Transverse colon (tissue), 4 donors: ENCODE measurements around the gene C16orf95. TPM values are rescaled to one million over a fixed set of nuclear protein-coding genes. Genes with fewer than 3 reads are reported as not detected.

Experiments
- DNase-seq: peaks from one replicate; pipeline ENCODE4 v3.0.0-alpha.2; 2019
- H3K27ac ChIP-seq, 4 donors: fragments of 200-600 bp; sonication (generic); 2 replicates each; pipeline ENCODE4 v1.5.1; 2016 to 2018; ENCODE audit warnings: inconsistent platforms in 4 of 4
- H3K27me3 ChIP-seq: fragments of 200-600 bp; sonication (generic); 2 replicates; pipeline ENCODE4 v1.5.1; 2017; ENCODE audit warnings: inconsistent platforms
- H3K36me3 ChIP-seq, 4 donors: fragments of 200-600 bp; sonication (generic); 2 replicates each; pipeline ENCODE4 v1.5.1; 2017 to 2019; ENCODE audit warnings: inconsistent platforms in 4 of 4
- H3K4me1 ChIP-seq, 4 donors: fragments of 200-600 bp; sonication (generic); 2 replicates each; pipeline ENCODE4 v1.5.1; 2017 to 2020; ENCODE audit warnings: inconsistent platforms in 4 of 4
- H3K4me3 ChIP-seq, 4 donors: fragments of 200-600 bp; sonication (generic); 1 replicate in 1 of 4; 2 replicates in 3 of 4; pipeline versions ENCODE4 v1.5.1 to v1.6.1; 2017 to 2019; ENCODE audit warnings: inconsistent platforms in 4 of 4
- H3K9me3 ChIP-seq, 2 donors: fragments of 200-600 bp; sonication (generic); 2 replicates each; pipeline ENCODE4 v1.5.1; 2017 to 2019; ENCODE audit warnings: inconsistent platforms in 2 of 2
- EP300 ChIP-seq: sonication (generic); formaldehyde crosslinking; IDR thresholded peaks from one replicate; pipeline ENCODE4 v1.6.1; 2017; ENCODE audit warnings: antibody characterized with exemption, low read depth
- POLR2A ChIP-seq: fragments of 450-650 bp; IDR thresholded peaks from one replicate; pipeline ENCODE4 v1.6.1; 2016; ENCODE audit warnings: antibody characterized with exemption, mild to moderate bottlenecking, moderate library complexity
- POLR2AphosphoS5 ChIP-seq, 3 donors: sonication (generic); formaldehyde crosslinking; IDR thresholded peaks; one replicate each; pipeline ENCODE4 v1.6.1; 2016; ENCODE audit warnings: antibody characterized with exemption in 3 of 3
- WGBS, 2 donors: methylation state at CpG; one replicate each; pipeline ENCODE4 v1.1.5; 2018; ENCODE audit warnings: low coverage in 1 of 2; 5-methylcytosine and 5-hydroxymethylcytosine counted together
- in situ Hi-C, 4 donors: fragments of 200-750 bp; cut with MboI; loops; one replicate each; pipeline versions ENCODE4 v1.15.0 to v1.15.1; 2017; ENCODE audit warnings: low sequenced_read_pairs in 3 of 4, low pct_ligation_motif_present in 1 of 4, low pct_unique_long_range_greater_than_20kb in 1 of 4
- intact Hi-C: fragments of 100-400 bp; cut with DNase I; formaldehyde crosslinking; loops from one replicate; pipeline ENCODE4 v1.15.1; 2023; ENCODE audit warnings: low total_unique reads
- total RNA-seq, 4 donors: library from RNA; depleted of rRNA; stranded (reverse); fragments of >200 nt; gene quantifications; one replicate each; pipeline ENCODE4 v1.1.0, GENCODE V29; 2016
- TF ChIP-seq, protein P1 (sequence below), 5 experiments: fragments of 200-600 bp in 3 of 5; fragments of 450-650 bp in 2 of 5; sonication (generic) in 3 of 5; IDR thresholded peaks; 1 replicate in 2 of 5; 2 replicates in 3 of 5; pipeline ENCODE4 v1.5.1; 2016 to 2017; ENCODE audit warnings: antibody characterized with exemption in 5 of 5, inconsistent platforms in 3 of 5, mild to moderate bottlenecking in 2 of 5, moderate library complexity in 1 of 5

C16orf95 gene
- total RNA-seq, 4 donors from 2014 or later, result 1.1 to 2.3 TPM; not detected in 2

DNA sequence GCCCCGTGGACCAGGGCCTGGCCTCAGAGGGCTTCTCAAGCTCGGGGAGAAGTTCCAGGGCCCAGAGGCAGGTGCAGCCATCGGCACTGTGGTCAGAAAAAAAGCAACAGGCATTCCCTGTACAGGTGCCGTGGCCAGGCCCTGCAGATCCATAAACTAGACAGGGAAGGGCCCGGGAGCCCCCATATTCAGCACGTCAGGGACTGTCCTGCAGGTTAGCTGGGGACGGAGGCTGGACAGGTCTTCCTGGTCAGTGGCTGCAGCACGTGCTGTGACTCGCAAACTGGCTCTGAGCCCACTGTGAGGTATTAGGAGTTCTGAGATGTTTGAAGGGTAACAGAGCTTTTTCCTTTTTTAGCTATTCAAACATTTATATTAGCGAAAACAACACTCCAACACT, 15.0 kb upstream of the C16orf95 start:
- Histone ChIP-seq H3K27ac (no peak overlapping the region), H3K4me1 (no peaks in the 10 kb centered on the region), H3K9me3 (no peaks in the 10 kb centered on the region), H3K4me3 (no peak overlapping the region), H3K36me3 (peaks cover 0 to 40% (median 18%) of the 10 kb centered on the region in 4 donors), H3K27me3 (no peaks in the 10 kb centered on the region)
- intact Hi-C loops (no loop called here), in situ Hi-C loops (no loop called here)
- no peak for DNase-seq
- 88% methylated on average over 10 of the region's 10 CpGs; no CpG with 5 or more reads in 1 of the 2 donors for WGBS, 2 donors
- TF ChIP-seq POLR2A (no peak), EP300 (no peak), POLR2AphosphoS5 (IDR thresholded peaks at IDR 0.05) (no peak)
- TF ChIP-seq, protein P1, sequence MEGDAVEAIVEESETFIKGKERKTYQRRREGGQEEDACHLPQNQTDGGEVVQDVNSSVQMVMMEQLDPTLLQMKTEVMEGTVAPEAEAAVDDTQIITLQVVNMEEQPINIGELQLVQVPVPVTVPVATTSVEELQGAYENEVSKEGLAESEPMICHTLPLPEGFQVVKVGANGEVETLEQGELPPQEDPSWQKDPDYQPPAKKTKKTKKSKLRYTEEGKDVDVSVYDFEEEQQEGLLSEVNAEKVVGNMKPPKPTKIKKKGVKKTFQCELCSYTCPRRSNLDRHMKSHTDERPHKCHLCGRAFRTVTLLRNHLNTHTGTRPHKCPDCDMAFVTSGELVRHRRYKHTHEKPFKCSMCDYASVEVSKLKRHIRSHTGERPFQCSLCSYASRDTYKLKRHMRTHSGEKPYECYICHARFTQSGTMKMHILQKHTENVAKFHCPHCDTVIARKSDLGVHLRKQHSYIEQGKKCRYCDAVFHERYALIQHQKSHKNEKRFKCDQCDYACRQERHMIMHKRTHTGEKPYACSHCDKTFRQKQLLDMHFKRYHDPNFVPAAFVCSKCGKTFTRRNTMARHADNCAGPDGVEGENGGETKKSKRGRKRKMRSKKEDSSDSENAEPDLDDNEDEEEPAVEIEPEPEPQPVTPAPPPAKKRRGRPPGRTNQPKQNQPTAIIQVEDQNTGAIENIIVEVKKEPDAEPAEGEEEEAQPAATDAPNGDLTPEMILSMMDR (IDR thresholded peaks at IDR 0.05), result no peak

DNA sequence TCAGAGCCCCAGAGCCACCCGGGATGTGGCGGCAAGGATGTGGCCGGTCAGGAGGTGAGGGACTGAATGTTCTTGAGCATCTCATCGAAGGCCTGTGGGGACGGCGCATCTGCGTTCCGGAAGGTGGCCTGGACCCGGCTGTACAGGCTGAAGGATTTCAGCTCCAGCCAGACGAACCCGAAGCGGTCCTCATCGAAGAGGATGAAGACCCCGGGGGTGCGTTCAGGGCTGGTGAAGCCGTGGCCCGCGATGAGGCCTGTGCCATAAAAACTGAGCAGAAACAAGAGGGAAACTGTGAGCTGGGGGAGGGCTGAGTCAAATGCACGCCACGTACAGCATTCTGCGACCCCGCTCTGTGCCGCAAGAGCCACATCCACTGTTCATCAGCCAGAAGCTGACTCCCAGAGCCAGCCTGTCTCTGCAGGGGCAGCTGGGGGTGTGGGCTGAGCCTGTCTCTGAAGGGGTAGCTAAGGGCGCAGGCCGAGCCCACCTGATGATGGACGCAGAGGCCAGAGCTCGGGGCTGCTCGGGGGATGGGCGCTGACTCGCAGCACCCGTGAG, 14.1 kb upstream of the C16orf95 start:
- peaks cover 0 to 39% (median 18%) of the 10 kb centered on the region in 4 donors for H3K36me3 ChIP-seq
- no peak for TF ChIP-seq EP300
- TF ChIP-seq, protein P1 (IDR thresholded peaks at IDR 0.05), result no peak
- no peak for TF ChIP-seq POLR2AphosphoS5 (IDR thresholded peaks at IDR 0.05)
- no peak for TF ChIP-seq POLR2A
- H3K4me3 ChIP-seq, result no peak overlapping the region
- no peak for DNase-seq
- 90% methylated on average over 31 of the region's 31 CpGs; no CpG with 5 or more reads in 1 of the 2 donors for WGBS, 2 donors
- no peaks in the 10 kb centered on the region for H3K27me3 ChIP-seq
- intact Hi-C loops (no loop called here), in situ Hi-C loops (no loop called here)
- H3K27ac ChIP-seq, result no peak overlapping the region
- no peaks in the 10 kb centered on the region for H3K9me3 ChIP-seq
- H3K4me1 ChIP-seq, result no peaks in the 10 kb centered on the region

DNA sequence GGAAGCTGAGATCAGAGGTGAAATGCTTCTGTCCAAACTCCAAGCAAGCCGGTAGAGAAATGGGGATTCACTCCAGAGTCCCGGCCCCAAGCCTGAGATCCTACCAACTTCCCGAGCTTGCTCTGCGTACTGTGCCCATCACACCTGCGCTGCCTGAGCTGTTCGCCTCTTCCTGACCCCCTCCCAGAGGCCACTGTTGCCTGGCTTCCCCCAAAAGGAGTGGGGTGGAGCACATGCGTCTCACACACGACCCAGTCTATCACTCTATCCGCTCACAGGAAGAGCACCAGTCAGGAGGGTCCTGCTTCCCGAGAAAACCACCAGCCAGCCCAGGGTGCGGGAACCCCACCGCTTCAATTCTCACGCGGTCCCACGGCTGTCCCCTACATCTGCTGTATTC, 13.5 kb upstream of the C16orf95 start:
- Histone ChIP-seq H3K27ac (no peak overlapping the region), H3K36me3 (peaks cover 0 to 33% (median 18%) of the 10 kb centered on the region in 4 donors), H3K4me1 (no peaks in the 10 kb centered on the region), H3K27me3 (no peaks in the 10 kb centered on the region), H3K9me3 (no peaks in the 10 kb centered on the region), H3K4me3 (no peak overlapping the region)
- TF ChIP-seq POLR2A (no peak), EP300 (no peak), POLR2AphosphoS5 (IDR thresholded peaks at IDR 0.05) (no peak)
- TF ChIP-seq, protein P1 (IDR thresholded peaks at IDR 0.05), result no peak
- in situ Hi-C loops (no loop called here), intact Hi-C loops (no loop called here)
- DNase-seq, result no peak
- WGBS, 2 donors, result 81% methylated on average over 15 of the region's 15 CpGs; no CpG with 5 or more reads in 1 of the 2 donors

DNA sequence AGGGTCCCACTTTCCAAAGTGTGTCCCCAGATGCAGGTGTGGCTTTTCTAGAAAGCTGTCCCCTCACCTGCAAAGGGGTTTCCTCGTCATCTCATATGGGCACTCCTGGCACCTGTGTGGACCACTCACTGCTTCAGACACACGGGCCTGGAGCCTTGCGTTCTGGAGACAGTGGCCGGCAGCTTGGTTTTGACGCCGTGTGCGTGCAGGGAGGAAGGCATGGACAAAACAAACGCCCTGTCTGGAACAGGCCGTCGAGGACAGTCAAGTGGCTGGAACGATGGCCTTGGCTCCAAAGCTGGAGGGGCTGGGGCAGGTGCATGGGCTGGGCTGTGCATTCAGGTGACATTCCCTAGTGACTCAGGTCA, 13.0 kb upstream of the C16orf95 start:
- intact Hi-C loops (no loop called here), in situ Hi-C loops (no loop called here)
- H3K27ac ChIP-seq, result no peak overlapping the region
- no peak for DNase-seq
- H3K4me1 ChIP-seq, result no peaks in the 10 kb centered on the region
- peaks cover 0 to 31% (median 16%) of the 10 kb centered on the region in 4 donors for H3K36me3 ChIP-seq
- no peak overlapping the region for H3K4me3 ChIP-seq
- no peaks in the 10 kb centered on the region for H3K9me3 ChIP-seq
- TF ChIP-seq POLR2AphosphoS5 (IDR thresholded peaks at IDR 0.05), result no peak
- TF ChIP-seq, protein P1 (IDR thresholded peaks at IDR 0.05), result no peak
- no peak for TF ChIP-seq EP300
- no peak for TF ChIP-seq POLR2A
- no peaks in the 10 kb centered on the region for H3K27me3 ChIP-seq
- 89 to 100% methylated on average over 1 to 11 of the region's 11 CpGs for WGBS, 2 donors
